GM21447 (cell line): Measurements from ENCODE around the gene DYSF.

Experiments used
- ATAC-seq: cut with Tn5 transposase; IDR thresholded peaks from one replicate; pipeline ENCODE4 v1.9.1; 2021; ENCODE audit not compliant: unreplicated experiment

Gene DYSF

GRCh38 chr2:71715951-71716696 is 262.8 kb downstream of the DYSF start:
- ATAC-seq, result no peak

GRCh38 chr2:71716697-71717624 is 263.6 kb downstream of the DYSF start:
- ATAC-seq, result no peak

GRCh38 chr2:71718686-71719085 is 265.3 kb downstream of the DYSF start:
- no peak for ATAC-seq

- no peak for ATAC-seq
These were observed 266.3 kb downstream of the DYSF start for GRCh38 chr2:71719520-71720282.

- no peak for ATAC-seq
These were observed 266.9 kb downstream of the DYSF start for GRCh38 chr2:71720283-71720560.

- ATAC-seq, result no peak
These were observed 267.4 kb downstream of the DYSF start for GRCh38 chr2:71720596-71721361.

GRCh38 chr2:71721362-71721665 is 268.0 kb downstream of the DYSF start:
- ATAC-seq, result no peak

GRCh38 chr2:71721669-71722068 is 268.3 kb downstream of the DYSF start:
- ATAC-seq, result no peak

GRCh38 chr2:71722286-71722685 is 268.9 kb downstream of the DYSF start:
- ATAC-seq, result no peak

- ATAC-seq, result no peak
These were observed 271.4 kb downstream of the DYSF start for GRCh38 chr2:71724793-71725192.

- no peak for ATAC-seq
These were observed 272.5 kb downstream of the DYSF start for GRCh38 chr2:71725836-71726235.

- no peak for ATAC-seq
These were observed 274.2 kb downstream of the DYSF start for GRCh38 chr2:71727562-71727961.

GRCh38 chr2:71728036-71728435 is 274.7 kb downstream of the DYSF start:
- no peak for ATAC-seq

- ATAC-seq, result no peak
These were observed 277.5 kb downstream of the DYSF start for GRCh38 chr2:71730785-71731383.

- ATAC-seq, result no peak
These were observed 281.3 kb downstream of the DYSF start for GRCh38 chr2:71734620-71735019.

GRCh38 chr2:71735676-71736075 is 282.3 kb downstream of the DYSF start:
- ATAC-seq, result no peak
